Bronchial epithelial cell (primary cell): ENCODE data around the gene PRAMEF20. TPM values are rescaled to one million over a fixed set of nuclear protein-coding genes. Genes with fewer than 3 reads are reported as not detected.

Source experiments
- DNase-seq: peaks from one replicate; pipeline ENCODE4 v3.0.0-alpha.2; 2010; ENCODE audit warnings: low read depth
- FAIRE-seq: peaks from 2 replicates; lab custom pipeline; 2011; peaks lifted over from hg19 to GRCh38; lab: Jason Lieb, UNC
- H3K27me3 ChIP-seq: 2 replicates; pipeline ENCODE4 v1.5.1; 2011; ENCODE audit warnings: low read length; ENCODE audit not compliant: control insufficient read depth, insufficient read depth
- H3K36me3 ChIP-seq: 2 replicates; pipeline ENCODE4 v1.5.1; 2011; ENCODE audit warnings: low read length; ENCODE audit not compliant: control insufficient read depth, insufficient read depth
- H3K4me3 ChIP-seq: 2 replicates; pipeline ENCODE4 v1.5.1; 2011; ENCODE audit warnings: mild to moderate bottlenecking, low read depth, low read length, control low read depth
- CTCF ChIP-seq: IDR thresholded peaks from 2 replicates; pipeline ENCODE4 v1.5.1; 2011; ENCODE audit warnings: mild to moderate bottlenecking, moderate library complexity, low read length, control low read depth, inconsistent platforms; ENCODE audit not compliant: insufficient read depth, severe bottlenecking
- total RNA-seq: library from RNA; depleted of rRNA; stranded (reverse); fragments of >200 nt; gene quantifications from 2 replicates; pipeline ENCODE4 v1.2.1, GENCODE V29; 2014

PRAMEF20 gene
- total RNA-seq, 1 donor from 2014 or later = not detected

GRCh38 chr1:13443335-13443979 is 33.2 kb downstream of the PRAMEF20 start:
- Histone ChIP-seq H3K4me3 (no peak overlapping the region), H3K27me3 (no peaks in the 10 kb centered on the region), H3K36me3 (no peaks in the 10 kb centered on the region)
- no peak for TF ChIP-seq CTCF
- FAIRE-seq = no peak
- DNase-seq = no peak

DNA sequence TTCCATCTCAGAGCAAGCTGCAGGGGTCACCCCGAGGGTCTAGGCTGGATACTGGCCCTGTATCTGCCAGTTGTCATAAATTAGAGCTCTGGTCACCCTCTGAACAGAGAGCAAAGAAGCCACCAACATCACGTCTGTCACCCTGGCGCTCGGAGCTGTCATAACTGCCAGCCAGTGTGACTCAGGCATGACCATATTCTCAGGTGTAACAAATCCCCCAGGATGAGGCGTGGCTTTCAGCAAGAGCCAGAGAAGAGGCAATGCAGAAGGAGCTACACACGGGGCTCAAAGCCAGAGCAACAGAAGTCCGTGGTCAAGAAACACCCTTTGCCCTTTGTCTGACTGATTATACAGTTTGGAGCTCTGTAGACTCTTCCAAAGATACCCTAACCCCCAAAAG is 40.0 kb downstream of the PRAMEF20 start:
- Histone ChIP-seq H3K4me3 (no peak overlapping the region), H3K27me3 (no peaks in the 10 kb centered on the region), H3K36me3 (no peaks in the 10 kb centered on the region)
- DNase-seq = peak; percentile 7
- no peak for TF ChIP-seq CTCF
- FAIRE-seq = no peak

GRCh38 chr1:13451399-13451965 is 41.2 kb downstream of the PRAMEF20 start:
- TF ChIP-seq CTCF = no peak
- Histone ChIP-seq H3K36me3 (no peaks in the 10 kb centered on the region), H3K27me3 (no peaks in the 10 kb centered on the region), H3K4me3 (no peak overlapping the region)
- DNase-seq (no peak), FAIRE-seq (no peak)

DNA sequence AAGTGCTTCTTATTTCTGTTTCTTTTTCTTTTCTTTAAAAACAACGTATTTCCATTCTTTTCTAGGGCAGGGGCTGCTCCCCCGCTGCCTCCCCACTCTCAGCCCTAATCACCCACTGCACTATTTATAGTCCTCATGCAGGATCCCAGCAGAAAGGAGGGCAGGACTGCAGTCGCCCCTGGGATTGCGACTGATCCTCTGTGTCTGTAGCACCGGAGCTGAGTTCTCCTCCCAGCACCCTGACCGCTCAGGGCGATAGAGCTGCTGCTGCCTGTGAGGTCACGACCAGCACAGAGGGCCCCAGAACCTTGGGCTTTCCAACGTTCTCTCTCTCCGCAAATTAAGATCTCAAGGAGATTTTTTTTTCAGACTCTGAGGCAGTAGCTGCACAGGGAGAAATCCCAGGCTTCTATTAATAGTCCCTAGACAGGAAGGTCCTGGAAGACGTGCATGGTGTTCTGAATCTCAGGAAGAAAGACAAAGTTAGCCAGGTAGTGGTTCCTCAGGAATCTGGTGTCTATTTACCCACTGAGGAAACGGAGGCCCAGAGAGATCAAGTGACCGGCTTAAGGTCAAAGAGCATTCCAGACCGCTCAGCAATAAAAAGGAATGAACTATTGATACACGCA is 46.8 kb downstream of the PRAMEF20 start:
- FAIRE-seq (no peak), DNase-seq (no peak)
- Histone ChIP-seq H3K36me3 (no peaks in the 10 kb centered on the region), H3K27me3 (no peaks in the 10 kb centered on the region), H3K4me3 (no peak overlapping the region)
- TF ChIP-seq CTCF = no peak

DNA sequence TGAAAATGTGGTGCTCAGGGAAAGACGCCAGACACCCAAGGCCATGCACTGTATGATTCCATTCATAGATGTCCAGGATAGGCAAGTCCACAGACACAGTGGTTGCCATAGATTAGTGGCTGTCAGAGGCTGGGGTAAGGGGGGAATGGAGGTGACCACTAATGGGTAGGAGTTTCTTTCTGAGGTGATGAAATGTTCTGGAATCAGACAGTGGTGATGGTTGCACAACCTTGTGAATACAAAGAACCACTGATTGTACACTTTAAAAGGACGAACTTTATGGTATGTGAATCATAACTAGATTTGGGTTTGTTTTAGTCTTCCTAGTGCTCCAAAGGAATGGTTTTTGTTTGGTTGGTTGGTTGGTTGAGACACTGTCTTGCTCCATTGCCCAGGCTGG is 51.7 kb downstream of the PRAMEF20 start:
- no peak for TF ChIP-seq CTCF
- DNase-seq = no peak
- Histone ChIP-seq H3K36me3 (no peaks in the 10 kb centered on the region), H3K4me3 (no peak overlapping the region), H3K27me3 (no peaks in the 10 kb centered on the region)
- no peak for FAIRE-seq
